RPMI7951 (cell line): ENCODE measurements around the gene TEX13D. TPM values are rescaled to one million over a fixed set of nuclear protein-coding genes. Genes with fewer than 3 reads are reported as not detected.
A peak's percentile ranks its signal among the peaks of the same experiment; 100 is the strongest.
"Not testable (repeated sequence)": the region's sequence is repeated elsewhere in the genome, so short reads cannot be mapped to it uniquely, and the experiment has no call there.

ENCODE experiments used
- DNase-seq: peaks from one replicate; pipeline ENCODE4 v3.0.0-alpha.2; 2012; ENCODE audit warnings: low read depth
- total RNA-seq: library from RNA; depleted of rRNA; stranded (reverse); fragments of >200 nt; shearing (Covaris generic); gene quantifications from 2 replicates; pipeline ENCODE4 v1.2.3, GENCODE V29; 2014; rRNA removed

Gene TEX13D
- total RNA-seq, result not detected in 2 replicates

DNA sequence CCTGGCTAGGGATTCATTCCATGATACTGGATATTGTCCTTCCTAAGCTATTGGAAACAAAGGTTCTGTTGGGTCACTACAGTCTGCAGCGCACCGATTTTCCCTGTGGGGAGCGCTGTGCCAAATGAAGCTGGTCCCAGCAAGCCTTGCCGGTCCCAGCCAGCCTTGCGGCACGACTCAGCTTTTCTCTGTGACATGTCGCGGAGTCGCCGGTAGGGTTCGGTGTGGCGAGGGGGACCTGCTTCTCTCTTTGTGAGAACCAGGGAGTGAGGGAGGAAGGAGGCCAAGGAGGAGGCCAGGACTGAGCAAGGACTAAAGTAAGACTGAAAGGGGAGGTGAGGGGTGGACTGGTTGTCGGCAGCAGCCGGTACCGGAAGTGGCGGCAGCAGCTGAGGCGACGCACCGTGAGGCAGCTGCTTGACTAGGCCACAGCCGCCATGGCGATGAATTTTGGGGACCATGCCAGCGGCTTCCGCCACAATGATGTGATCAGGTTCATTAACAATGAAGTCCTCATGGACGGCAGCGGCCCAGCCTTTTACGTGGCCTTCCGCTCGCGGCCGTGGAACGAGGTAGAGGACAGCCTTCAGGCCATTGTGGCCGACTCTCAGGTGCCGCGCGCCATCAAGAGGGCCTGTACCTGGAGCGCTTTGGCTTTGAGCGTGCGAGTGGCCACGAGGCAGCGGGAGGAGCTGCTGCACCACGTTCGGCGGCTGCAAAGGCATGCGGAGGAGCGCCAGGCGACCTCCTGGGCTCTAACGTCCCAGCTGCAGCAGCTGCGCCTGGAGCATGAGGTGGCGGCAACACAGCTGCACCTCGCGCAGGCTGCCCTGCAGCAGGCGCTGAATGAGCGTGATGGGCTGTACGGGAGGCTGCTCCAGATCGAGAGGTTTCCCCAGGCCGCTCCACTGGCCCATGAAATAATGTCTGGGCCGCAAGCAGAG lies at the start of gene TEX13D:
TSS of gene TEX13D (plus strand) at position 180 of the 944 bp plus-strand sequence. CDS start at position 438, 258 bp downstream.
- DNase-seq, result no peak

DNA sequence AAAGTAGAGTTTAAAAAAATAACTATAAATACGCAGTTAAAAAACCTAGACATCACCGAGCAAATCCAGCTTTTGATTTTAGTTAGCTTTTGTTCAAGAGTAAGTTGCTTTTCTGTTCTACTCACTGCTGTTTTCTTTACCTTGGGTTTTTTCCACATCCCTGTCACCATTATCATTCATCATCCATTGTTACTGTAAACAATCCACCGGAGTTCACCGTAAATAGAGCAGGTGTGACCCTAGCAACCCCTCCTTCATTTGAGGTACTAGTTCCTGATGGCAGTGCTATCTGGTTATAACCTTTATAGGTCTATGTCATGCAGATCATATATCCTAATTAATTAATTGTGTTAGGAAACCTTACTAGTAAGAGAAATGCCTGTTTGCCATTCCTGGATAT lies 43.0 kb upstream of the TEX13D start:
- no peak for DNase-seq

DNA sequence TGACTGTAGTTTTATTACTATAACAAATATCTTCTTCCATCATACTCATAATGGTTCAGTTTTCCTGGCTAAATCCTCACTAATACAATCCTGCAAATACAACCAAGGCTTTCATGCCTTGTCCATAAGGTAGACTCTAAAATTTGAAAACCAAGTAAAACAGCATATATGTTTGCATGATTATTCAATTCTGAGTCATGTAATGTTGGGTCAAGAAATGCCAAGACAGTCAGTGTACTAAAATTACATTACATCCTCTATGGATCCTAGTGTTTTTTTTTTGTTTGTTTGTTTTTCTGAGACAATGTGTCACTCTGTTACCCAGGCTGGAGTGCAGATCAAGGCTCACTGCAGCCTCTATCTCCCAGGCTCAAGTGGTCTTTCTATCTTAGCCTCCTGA lies 38.6 kb upstream of the TEX13D start:
- DNase-seq, result peak; percentile 2

DNA sequence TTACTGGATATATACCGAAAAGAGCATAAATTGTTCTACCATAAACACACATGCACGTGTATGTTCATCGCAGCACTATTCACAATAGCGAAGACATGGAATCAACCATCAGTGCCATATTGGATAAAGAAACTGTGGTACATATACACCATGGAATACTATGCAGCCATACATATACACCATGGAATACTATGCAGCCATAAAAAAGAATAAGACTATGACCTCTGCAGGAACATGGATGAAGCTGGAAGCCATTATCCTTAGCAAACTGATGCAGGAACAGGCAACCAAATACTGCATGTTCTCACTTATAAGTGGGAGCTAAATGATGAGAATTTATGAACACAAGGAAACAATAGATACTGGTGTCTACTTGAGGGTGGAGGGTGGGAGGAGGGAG lies 33.1 kb upstream of the TEX13D start:
- not testable (repeated sequence) for DNase-seq

DNA sequence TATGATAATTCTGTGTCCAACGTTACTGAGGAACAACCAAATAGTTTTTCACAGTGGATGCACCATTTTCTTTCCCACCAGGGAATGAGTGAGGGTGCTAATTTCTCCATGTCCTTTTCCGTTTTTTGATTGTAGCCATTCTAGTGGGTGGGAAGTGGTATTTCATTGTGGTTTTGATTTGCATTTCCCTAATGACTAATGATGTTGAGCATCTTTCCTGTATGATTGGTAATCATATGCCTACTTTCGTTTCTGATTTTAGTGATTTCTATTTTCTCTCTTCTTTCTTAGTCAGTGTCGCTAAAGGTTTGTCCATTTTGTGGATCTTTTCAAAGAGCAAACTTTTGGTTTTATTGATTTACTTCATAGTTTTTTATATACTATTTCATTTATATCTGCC lies 32.1 kb upstream of the TEX13D start:
- DNase-seq, result no peak

DNA sequence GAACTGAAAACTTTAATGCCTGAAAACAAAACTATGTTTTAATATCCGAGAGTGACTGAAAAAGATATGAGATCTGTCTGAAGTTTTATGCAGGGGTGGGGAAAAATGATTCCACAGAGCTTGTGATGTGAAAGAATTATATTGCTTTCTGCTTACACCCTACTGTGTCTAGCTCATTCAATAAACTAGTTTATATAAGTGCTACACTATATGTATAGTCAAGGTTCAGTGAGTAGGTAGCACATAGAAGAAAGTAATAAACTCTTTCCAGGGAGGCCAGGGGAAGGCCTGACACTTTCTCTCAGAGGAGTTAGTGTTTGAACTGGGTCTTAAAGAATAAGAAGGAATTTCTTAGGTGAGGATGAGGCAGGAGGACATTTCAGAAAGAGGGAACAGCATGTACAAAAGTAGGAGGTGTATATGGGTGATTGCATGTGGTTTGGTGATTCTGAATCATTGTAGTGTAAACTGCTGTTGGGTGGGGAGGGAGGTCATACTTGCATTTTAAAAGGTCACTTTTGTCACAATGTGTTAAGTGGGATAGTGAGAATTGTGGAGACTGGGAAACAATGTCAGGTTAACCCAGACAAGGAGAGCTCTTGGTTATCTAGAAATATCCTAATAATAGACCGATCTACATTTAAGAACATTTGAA lies 25.1 kb upstream of the TEX13D start:
- DNase-seq, result no peak

DNA sequence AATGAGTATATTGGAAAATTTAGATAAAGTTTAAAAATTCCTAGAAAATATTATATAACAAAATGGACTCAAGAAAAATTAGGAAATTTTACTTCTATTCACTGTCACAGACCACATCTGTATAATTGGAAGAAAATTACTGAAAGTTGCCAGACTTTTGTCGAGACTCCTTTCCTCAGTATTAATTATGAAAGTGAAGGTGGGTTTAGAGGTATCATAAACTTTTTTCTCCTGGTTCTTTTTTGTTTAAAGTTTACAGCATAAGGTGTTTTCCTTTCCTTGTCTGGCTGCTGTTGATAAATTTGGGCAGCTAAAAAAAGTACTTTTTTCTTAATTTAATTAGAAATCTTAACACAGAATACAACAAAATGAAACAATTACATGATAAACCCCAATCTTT lies 6.7 kb upstream of the TEX13D start:
- no peak for DNase-seq

DNA sequence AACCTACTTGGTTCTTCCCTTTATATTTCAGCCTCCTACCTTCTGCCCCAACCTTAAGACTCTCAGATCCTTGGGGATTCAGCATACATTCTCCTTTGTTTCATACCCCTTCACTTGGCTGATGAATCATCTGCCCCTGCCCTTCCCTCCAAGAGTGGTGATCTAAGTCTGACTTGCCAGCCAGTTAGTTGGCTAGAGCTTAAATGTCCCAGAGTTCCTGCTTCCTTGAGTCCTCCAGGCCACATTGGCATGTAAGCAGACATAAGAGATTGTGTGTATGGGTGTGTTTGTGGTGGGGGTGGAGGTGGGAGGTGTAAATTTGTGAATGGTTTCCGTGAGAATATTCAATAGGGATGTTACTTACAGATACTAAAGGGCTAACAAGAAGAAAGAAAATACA lies 3.7 kb upstream of the TEX13D start:
- DNase-seq, result peak; percentile 40

DNA sequence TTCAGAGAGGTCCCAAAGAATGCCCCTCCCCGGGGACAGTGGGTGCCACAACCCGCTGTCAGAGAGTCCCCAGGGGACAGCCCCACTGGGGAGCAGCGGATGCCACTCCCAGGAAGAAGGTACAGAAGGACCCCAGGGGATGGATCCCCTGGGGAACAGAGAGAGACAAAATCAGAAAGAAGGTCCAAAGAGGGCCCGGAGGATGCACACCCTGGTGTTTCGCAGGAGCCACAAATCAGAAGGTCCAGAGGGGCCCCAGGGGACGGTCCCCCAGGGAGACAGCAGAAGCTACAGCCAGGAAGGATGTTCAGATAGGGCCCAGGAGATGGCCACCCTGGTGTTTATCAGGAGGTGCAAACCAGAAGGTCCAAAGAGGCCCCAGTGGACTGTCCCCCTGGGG lies 1.4 kb downstream of the TEX13D start:
- DNase-seq, result no peak

DNA sequence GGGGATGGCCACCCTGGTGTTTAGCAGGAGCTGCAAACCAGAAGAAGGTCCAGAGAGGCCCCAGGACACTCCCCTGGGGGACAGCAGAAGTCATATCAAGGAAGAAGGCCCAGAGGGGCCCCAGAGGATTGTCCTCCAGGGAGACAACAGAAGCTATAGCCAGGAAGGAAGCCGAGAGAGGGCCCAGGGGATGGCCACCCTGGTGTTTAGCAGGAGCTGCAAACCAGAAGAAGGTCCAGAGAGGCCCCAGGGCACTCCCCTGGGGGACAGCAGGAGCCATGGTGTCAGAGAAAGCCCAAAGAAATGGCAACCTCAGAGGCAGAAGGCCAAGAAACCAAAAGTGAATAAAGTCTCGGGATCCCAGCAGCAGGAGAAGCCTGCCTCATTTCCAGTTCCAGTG lies 2.1 kb downstream of the TEX13D start:
- DNase-seq, result not testable (repeated sequence)

DNA sequence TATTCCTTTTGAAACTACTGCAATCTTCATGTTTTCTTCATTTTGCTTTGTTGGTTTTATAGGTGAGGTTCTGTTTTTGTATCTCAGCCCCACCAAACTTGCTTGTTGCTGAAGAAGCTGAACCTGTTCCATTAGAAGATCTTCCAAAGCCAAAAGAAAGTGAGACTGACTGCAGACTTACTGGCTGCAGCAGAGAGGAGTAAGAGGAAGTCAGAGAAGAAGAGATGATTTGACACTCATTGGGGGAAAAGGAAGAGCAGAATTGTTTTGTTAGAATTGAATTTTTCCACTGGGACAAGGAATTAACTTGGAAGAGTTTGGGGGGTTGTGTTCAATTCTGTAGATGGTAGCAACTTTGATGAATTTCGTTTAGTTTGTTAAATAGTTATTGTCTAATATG lies 3.1 kb downstream of the TEX13D start:
- DNase-seq, result no peak

DNA sequence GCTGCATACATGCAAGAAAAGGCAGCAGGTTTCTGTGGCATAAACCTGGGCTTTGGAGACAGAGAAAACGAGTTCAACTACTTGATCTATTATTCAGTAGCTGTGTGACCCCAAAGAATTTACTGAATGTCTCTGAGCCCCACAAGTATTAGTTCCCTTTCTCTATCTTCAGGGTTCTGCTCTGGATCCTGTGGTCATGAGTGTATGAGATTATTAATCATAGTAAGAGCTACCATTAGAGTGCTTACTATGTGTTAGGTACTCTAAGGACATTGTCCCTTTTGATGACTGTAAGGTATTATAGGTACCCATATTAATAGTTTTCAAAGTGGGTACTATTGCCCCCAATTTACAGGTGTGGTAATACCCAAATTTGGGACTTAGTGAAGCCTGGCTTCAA lies 5.5 kb downstream of the TEX13D start:
- DNase-seq, result no peak

DNA sequence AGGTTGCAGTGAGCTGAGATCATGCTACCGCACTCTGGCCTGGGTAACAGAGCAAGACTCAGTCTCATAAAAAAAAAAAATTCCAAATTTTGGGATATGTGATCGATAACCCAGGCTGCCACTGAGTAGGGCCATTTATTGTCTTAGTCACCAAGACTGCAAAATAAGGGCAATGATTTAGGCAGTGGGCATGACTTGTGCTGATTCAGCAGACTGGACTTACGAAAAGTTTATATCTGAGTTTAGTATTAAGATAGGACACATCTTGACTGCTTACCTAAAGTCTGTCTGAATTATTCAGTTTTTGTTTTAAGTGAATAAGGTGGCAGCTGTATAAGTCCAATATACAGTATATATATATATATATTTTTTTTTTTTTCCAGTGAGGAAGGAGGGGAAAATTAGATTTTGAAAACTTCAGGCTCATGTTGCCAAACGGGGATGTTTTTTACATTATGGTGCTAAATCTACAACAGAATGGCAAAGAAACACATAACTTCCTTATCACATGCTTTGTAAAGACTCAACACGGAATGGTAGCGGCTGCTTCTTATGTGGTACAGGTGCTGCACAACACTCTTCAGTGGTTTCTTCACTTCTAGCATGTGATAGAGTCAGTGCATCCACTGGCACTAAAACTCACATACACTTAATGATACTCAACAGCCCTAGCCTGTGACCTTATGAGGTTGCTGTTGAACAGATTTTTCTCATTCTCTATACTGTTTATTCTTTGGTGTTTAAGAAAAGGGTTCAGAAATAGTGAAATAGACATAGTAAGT lies 6.5 kb downstream of the TEX13D start:
- no peak for DNase-seq

DNA sequence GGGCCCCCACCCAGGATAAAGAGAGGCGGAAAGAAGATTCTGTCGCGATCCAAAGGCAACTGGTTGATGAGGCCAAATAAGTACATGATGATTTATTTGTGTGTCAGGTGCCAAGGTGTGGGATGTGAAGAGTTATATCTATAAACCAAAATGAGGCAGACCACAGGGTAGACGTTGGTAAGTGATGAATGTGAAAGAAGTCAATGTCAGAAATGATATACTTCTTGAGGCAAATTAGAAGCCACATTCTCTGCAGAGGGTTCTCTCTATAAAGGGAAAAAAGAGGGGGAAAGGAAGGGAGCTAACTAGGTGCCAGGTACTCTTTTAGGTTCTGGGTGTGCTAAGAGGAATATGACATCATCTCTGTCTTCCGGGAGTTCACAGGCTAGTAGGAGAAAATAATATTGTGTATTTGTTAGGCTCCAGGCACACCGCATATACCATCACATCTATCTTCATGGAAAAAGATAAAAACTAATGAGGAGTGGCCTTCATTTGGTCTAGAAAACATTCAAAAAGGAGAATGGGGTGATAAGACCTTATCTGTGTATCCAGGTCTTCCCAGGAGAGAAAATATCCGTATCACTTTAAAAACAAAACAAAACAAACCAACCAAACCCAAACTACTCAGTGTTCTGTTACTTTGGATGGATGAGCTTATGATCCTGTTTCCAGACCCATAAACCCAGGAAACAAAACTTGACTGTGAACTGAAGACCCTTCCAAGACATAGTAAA lies 9.1 kb downstream of the TEX13D start:
- DNase-seq, result no peak

DNA sequence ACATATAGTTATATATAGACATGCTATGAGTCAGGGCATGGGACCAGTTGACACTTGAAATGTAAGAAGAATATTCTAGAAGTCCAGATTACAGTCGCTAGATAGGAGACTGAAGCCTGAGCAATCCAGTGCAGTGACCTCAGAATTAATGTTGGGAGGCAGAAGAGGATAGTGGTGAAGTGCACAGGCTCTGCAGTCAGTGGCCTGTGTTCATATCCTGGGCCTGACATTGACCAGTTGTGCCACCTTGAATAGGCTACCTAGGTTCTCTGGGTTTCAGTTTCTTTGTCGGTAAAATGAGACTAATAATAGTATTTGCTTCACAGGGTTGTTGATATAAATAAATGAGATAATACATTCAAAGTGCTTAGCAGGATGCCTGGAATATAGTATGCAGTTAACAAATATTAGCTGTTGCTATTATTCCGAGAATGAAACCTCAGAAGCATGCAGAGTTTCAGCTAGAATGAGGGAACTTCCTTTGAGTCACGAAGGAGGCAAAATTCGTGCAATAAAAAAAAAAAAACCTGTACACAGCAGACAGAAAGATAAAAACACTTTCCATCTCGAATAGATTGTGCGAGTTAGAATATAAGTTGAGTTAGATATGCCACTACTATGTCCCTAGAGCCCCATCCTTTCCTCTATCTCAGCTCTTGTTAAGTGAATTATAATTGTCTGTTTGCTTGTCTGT lies 9.9 kb downstream of the TEX13D start:
- no peak for DNase-seq

DNA sequence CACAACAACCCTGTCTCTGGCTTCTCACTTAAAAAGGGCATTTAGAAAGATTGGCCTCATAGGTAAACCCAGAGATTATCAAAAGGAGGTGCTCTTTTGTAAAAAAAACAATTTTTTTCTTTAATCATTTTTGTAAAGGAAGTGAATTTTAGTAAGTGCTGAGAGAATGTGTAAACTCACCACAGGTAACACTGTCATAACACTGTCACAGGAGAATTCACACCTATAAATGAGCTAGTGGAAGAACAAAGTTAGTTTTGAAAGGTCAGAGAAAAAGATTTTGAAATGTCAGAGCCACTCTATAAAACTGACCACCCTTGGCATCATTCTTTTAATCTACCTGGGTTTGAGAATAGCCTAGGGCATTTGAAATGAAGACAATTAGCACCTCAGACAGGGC lies 10.6 kb downstream of the TEX13D start:
- no peak for DNase-seq

DNA sequence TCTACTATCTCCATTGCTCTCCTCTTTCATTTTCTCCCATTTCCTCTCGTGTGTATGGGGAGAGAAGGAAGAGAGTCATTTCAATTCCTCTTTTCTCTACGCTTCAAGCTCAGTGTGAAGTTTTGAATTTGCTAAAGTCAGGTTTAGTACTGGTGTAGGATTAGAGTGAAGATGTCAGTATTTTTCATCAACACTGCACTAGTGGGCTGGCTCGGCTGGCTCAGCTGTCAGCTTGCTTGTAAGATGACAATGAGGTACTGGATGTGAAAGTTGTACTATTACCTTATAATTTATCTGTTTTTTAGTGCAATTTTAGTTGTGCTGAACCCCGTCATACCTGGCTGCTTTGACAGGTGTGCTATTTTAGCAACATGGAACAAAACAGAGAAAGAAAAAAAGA lies 11.8 kb downstream of the TEX13D start:
- no peak for DNase-seq

DNA sequence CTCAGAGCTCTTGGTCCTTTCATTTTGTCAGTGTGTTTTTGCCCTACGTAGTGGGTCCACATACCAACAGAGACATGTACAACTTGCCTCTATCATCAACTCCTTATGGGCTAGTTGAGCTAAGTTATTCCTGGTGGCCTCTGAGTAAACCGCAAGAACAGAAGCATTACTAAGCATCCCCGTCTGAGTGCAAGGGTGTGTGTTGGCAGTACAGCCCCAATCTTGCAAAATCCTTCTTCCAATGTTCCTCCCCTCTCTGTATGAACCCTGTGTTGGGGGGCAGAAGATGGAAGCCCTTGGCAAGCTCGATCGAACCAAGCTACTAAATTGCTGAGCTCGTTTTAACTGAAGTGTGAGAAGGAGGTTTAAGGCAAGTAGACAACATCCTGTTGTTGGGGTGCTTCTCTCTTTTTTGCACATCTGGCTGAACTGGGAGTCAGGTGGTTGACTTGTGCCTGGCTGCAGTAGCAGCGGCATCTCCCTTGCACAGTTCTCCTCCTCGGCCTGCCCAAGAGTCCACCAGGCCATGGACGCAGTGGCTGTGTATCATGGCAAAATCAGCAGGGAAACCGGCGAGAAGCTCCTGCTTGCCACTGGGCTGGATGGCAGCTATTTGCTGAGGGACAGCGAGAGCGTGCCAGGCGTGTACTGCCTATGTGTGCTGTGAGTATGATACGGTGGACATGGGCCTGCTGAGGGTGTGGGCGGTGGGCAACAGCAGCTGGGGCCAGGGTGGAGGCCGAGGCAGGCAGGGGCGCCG lies 13.8 kb downstream of the TEX13D start, which contains the start of gene SH2D1A:
TSS of gene SH2D1A (plus strand) at position 447 of the 760 bp plus-strand sequence. CDS start at position 527, 80 bp downstream.
- no peak for DNase-seq

DNA sequence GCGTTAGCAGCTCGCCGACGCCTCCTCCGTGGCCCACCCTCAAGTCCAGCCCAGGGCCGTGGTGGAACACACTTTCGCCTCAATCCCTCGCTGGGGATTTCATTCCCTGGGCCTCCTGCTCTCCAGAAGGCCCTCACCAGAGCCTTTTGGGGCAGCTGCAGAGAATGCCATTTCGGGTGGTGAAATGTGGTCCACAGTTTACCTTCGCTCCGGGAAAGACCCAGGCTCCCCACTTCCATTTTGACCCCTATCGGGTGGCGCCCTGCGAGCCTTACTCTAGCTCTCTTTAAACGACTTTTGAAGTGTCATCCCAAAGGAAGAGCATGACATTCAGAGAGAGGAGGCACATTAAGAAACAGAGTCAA lies 14.4 kb downstream of the TEX13D start:
- DNase-seq, result no peak

DNA sequence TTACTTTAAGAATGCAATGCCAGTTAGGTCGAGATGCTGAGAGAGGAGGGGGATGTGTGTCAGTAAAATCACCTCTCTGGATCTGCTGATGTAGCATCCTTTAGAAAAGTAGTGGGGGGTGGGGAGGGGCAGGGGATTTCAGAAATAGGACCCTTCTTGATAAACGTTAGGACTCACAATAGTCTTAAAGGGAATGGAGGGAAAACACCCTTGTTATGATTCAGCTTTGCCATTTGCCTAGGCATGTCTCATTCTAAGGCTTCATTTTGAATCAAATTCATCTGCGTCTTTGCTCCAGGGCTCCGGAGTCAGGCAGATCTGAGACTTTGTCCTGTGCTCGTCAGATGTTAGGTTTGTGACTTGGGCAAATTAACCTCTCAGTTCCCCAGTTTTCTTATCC lies 14.8 kb downstream of the TEX13D start:
- DNase-seq, result no peak
